ENCODE data around the gene HPSE2.

HPSE2 gene

GRCh38 chr10:98963608-98964007, 272.0 kb downstream of the HPSE2 start:
- DNase-seq (ENCODE audit: low read depth) = no peak
- no peak overlapping the region for H3K4me3 ChIP-seq (ENCODE audit: low read depth, low read length)
- TF ChIP-seq MAX (IDR thresholded peaks at IDR 0.05; ENCODE audit: low read depth, low read length) = no peak

GRCh38 chr10:98959379-98959778, 276.3 kb downstream of the HPSE2 start:
- TF ChIP-seq MYC (IDR thresholded peaks at IDR 0.05; ENCODE audit: low read depth, low read length) (no peak), MAX (IDR thresholded peaks at IDR 0.05; ENCODE audit: low read depth, low read length) (no peak), POLR2A (IDR thresholded peaks at IDR 0.05; ENCODE audit: extremely low read depth, insufficient read length) (no peak), CTCF (IDR thresholded peaks at IDR 0.05; ENCODE audit: low read depth, low read length) (no peak)
- no peak for DNase-seq (ENCODE audit: low read depth)
- H3K4me3 ChIP-seq (ENCODE audit: low read depth, low read length) = no peak overlapping the region

GRCh38 chr10:98957801-98958200, 277.9 kb downstream of the HPSE2 start:
- DNase-seq (ENCODE audit: low read depth) = no peak
- no peak for TF ChIP-seq CTCF (IDR thresholded peaks at IDR 0.05; ENCODE audit: low read depth, low read length)
- H3K4me3 ChIP-seq (ENCODE audit: low read depth, low read length) = no peak overlapping the region

- peak; percentile 7 for DNase-seq (ENCODE audit: low read depth)
Measured at GRCh38 chr10:98956576-98957260, 278.9 kb downstream of the HPSE2 start.

GRCh38 chr10:98953251-98953650, 282.4 kb downstream of the HPSE2 start:
- TF ChIP-seq CTCF (IDR thresholded peaks at IDR 0.05; ENCODE audit: low read depth, low read length) = no peak
- no peak for TF ChIP-seq MAX (IDR thresholded peaks at IDR 0.05; ENCODE audit: low read depth, low read length)
- TF ChIP-seq POLR2A (IDR thresholded peaks at IDR 0.05; ENCODE audit: extremely low read depth, insufficient read length) = no peak
- DNase-seq (ENCODE audit: low read depth) = no peak
- no peak overlapping the region for H3K4me3 ChIP-seq (ENCODE audit: low read depth, low read length)

More at GRCh38 chr10:98956576-98957260, 278.9 kb downstream of the HPSE2 start:
- H3K4me3 ChIP-seq (ENCODE audit: low read depth, low read length) = no peak overlapping the region
- no peak for TF ChIP-seq CTCF (IDR thresholded peaks at IDR 0.05; ENCODE audit: low read depth, low read length)
- TF ChIP-seq MAX (IDR thresholded peaks at IDR 0.05; ENCODE audit: low read depth, low read length) = no peak
- TF ChIP-seq MYC (IDR thresholded peaks at IDR 0.05; ENCODE audit: low read depth, low read length) = no peak
- TF ChIP-seq POLR2A (IDR thresholded peaks at IDR 0.05; ENCODE audit: extremely low read depth, insufficient read length) = no peak

- DNase-seq (ENCODE audit: low read depth) = no peak
- TF ChIP-seq MAX (IDR thresholded peaks at IDR 0.05; ENCODE audit: low read depth, low read length) (no peak), POLR2A (IDR thresholded peaks at IDR 0.05; ENCODE audit: extremely low read depth, insufficient read length) (no peak), MYC (IDR thresholded peaks at IDR 0.05; ENCODE audit: low read depth, low read length) (no peak), CTCF (IDR thresholded peaks at IDR 0.05; ENCODE audit: low read depth, low read length) (no peak)
- no peak overlapping the region for H3K4me3 ChIP-seq (ENCODE audit: low read depth, low read length)
Measured at GRCh38 chr10:98951269-98952000, 284.2 kb downstream of the HPSE2 start.
